Chondrocyte (in vitro differentiated cells): ENCODE data around the gene IFNB1. TPM values are rescaled to one million over a fixed set of nuclear protein-coding genes. Genes with fewer than 3 reads are reported as not detected.

Experiments
- DNase-seq: peaks from one replicate; pipeline ENCODE4 v3.0.0; 2021; ENCODE audit warnings: mixed read lengths, low spot score
- H3K27ac Mint-ChIP-seq: one replicate; pipeline ENCODE4 v1.8.0; 2021; ENCODE audit warnings: mild to moderate bottlenecking, moderate library complexity, mixed read lengths; ENCODE audit not compliant: unreplicated experiment
- H3K27me3 Mint-ChIP-seq: 2 replicates; pipeline ENCODE4 v1.8.0; 2021; ENCODE audit warnings: low read depth, mixed read lengths
- H3K36me3 Mint-ChIP-seq: 2 replicates; pipeline ENCODE4 v1.8.0; 2021; ENCODE audit warnings: low read depth, mixed read lengths
- H3K4me1 Mint-ChIP-seq: 2 replicates; pipeline ENCODE4 v1.8.0; 2021; ENCODE audit warnings: low read depth, mild to moderate bottlenecking, mixed read lengths
- H3K4me3 Mint-ChIP-seq: one replicate; pipeline ENCODE4 v1.8.0; 2021; ENCODE audit warnings: mild to moderate bottlenecking, moderate library complexity, mixed read lengths; ENCODE audit not compliant: unreplicated experiment
- H3K9me3 Mint-ChIP-seq: 2 replicates; pipeline ENCODE4 v1.8.0; 2021; ENCODE audit warnings: low read depth, mixed read lengths
- total RNA-seq: library from RNA; stranded (reverse); gene quantifications from 3 replicates; pipeline ENCODE4 v1.2.1, GENCODE V29; 2021
- TF ChIP-seq, protein P1 (sequence below): fragments of 200-600 bp; sonication (generic); IDR thresholded peaks from 2 replicates; pipeline ENCODE4 v1.5.0; 2021; ENCODE audit warnings: antibody characterized with exemption, mild to moderate bottlenecking, moderate library complexity

Gene IFNB1
- total RNA-seq, 1 donor from 2014 or later, result not detected

DNA sequence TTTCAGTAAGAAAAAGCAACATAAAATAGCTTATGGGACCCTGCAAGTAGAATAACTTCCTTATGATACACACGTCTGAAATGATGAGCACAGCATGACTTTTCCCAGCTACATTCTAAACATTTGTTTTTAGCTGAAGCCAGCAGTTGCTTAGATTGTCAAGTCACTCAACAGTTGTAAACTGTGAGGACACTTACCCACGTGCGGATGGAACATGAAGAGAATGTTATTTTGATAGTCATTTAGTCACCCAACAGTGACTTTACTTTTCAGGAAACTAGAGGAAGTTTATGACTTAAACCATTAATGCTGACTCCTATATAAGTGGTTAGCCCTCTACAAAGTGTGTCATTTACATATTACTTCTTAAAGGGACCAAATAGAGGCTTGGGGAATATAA is 49.3 kb downstream of the IFNB1 start:
- TF ChIP-seq, protein P1, sequence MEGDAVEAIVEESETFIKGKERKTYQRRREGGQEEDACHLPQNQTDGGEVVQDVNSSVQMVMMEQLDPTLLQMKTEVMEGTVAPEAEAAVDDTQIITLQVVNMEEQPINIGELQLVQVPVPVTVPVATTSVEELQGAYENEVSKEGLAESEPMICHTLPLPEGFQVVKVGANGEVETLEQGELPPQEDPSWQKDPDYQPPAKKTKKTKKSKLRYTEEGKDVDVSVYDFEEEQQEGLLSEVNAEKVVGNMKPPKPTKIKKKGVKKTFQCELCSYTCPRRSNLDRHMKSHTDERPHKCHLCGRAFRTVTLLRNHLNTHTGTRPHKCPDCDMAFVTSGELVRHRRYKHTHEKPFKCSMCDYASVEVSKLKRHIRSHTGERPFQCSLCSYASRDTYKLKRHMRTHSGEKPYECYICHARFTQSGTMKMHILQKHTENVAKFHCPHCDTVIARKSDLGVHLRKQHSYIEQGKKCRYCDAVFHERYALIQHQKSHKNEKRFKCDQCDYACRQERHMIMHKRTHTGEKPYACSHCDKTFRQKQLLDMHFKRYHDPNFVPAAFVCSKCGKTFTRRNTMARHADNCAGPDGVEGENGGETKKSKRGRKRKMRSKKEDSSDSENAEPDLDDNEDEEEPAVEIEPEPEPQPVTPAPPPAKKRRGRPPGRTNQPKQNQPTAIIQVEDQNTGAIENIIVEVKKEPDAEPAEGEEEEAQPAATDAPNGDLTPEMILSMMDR, result no peak
- Mint-ChIP-seq H3K9me3 (no peaks in the 10 kb centered on the region), H3K27me3 (no peaks in the 10 kb centered on the region), H3K27ac (no peak overlapping the region), H3K4me1 (peaks cover 14% of the 10 kb centered on the region), H3K4me3 (no peak overlapping the region), H3K36me3 (no peaks in the 10 kb centered on the region)
- DNase-seq, result no peak

DNA sequence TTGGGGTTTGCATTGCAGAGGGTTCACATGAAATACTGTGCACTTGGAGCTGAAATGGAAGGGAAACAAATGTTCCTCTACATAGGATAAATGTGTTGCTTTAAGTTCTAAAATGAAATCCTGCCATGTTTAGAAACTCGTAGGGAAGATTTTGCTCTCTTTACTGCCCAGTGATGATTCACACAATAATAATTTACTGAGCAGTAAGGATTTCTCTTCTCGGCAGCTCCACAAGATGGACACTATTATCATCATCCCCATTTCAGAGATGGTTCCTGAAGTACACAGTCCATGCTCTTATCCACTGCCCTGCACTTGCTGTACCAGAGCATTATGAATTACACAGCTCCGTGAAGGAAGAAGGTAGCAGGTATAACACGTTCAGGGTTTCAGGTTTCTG is 50.4 kb downstream of the IFNB1 start:
- no peak overlapping the region for H3K4me3 Mint-ChIP-seq
- H3K36me3 Mint-ChIP-seq, result peaks cover 1% of the 10 kb centered on the region
- TF ChIP-seq, protein P1, result no peak
- no peak for DNase-seq
- no peaks in the 10 kb centered on the region for H3K9me3 Mint-ChIP-seq
- H3K27me3 Mint-ChIP-seq, result no peaks in the 10 kb centered on the region
- peaks cover 14% of the 10 kb centered on the region for H3K4me1 Mint-ChIP-seq
- H3K27ac Mint-ChIP-seq, result peak overlapping the region; percentile 43

Other genes starting within 250 kb of the IFNB1 start
- gene HACD4, start 46.3 kb downstream of the IFNB1 start, total RNA-seq, result 0.97 to 1.3 TPM (median 0.97 TPM) in 3 replicates
- gene IFNW1, start 63.9 kb upstream of the IFNB1 start, total RNA-seq, result not detected in 3 replicates
- gene IFNA21, start 88.7 kb upstream of the IFNB1 start, total RNA-seq, result not detected in 3 replicates
- not detected in 3 replicates for gene IFNA4, start 109.6 kb upstream of the IFNB1 start, total RNA-seq
- gene IFNA7, start 124.3 kb upstream of the IFNB1 start, total RNA-seq, result not detected in 3 replicates
- not detected in 3 replicates for gene IFNA10, start 129.2 kb upstream of the IFNB1 start, total RNA-seq
- not detected in 3 replicates for gene IFNA16, start 139.4 kb upstream of the IFNB1 start, total RNA-seq
- gene IFNA17, start 150.3 kb upstream of the IFNB1 start, total RNA-seq, result not detected in 3 replicates
- not detected in 3 replicates for gene IFNA14, start 162.1 kb upstream of the IFNB1 start, total RNA-seq
- not detected in 3 replicates for gene IFNA5, start 227.4 kb upstream of the IFNB1 start, total RNA-seq